ENCODE data around the gene DYNLT4.

GRCh38 chr1:44812822-44813543 lies 5.8 kb upstream of the DYNLT4 start:
- TF ChIP-seq CTCF (IDR thresholded peaks at IDR 0.05) (no peak), POLR2A (IDR thresholded peaks at IDR 0.05) (no peak)
